Pancreas (tissue), 10 donors: ENCODE data around the gene KIFC3. TPM values are rescaled to one million over a fixed set of nuclear protein-coding genes. Genes with fewer than 3 reads are reported as not detected.

Experiments
- ATAC-seq, 4 donors: fragments of 200-7000 bp; cut with Tn5 transposase; one replicate each; pipeline versions ENCODE4 v1.8.0 to v1.9.1; 2020; ENCODE audit warnings: mild to moderate bottlenecking in 4 of 4, moderate library complexity in 4 of 4
- DNase-seq, 6 donors: peaks; one replicate each; pipeline ENCODE4 v3.0.0-alpha.2; 2020
- FAIRE-seq: peaks from 2 replicates; lab custom pipeline; 2012; peaks lifted over from hg19 to GRCh38; lab: Jason Lieb, UNC
- H3K27ac ChIP-seq, 4 donors: fragments of 200-600 bp; sonication (generic); 1 replicate in 3 of 4; 2 replicates in 1 of 4; pipeline versions ENCODE4 v1.5.0 to v1.8.0; 2020
- H3K27me3 ChIP-seq, 4 donors: fragments of 200-600 bp; one replicate each; pipeline ENCODE4 v1.8.0; 2021
- H3K36me3 ChIP-seq, 3 donors: fragments of 200-600 bp; sonication (generic) in 1 of 3; one replicate each; pipeline versions ENCODE4 v1.5.0 to v1.8.0; 2020 to 2021
- H3K4me1 ChIP-seq, 3 donors: fragments of 200-600 bp; one replicate each; pipeline ENCODE4 v1.8.0; 2021
- H3K4me3 ChIP-seq, 4 donors: fragments of 200-600 bp; sonication (generic) in 2 of 4; one replicate each; pipeline versions ENCODE4 v1.5.0 to v1.8.0; 2020 to 2021
- H3K9me3 ChIP-seq, 4 donors: fragments of 200-600 bp; one replicate each; pipeline ENCODE4 v1.8.0; 2021
- WGBS, 2 donors: extraction: QIAGEN DNeasy Blood & Tissue Kit; methylation state at CpG; one replicate each; pipeline ENCODE4 v1.1.7; 2013; 5-methylcytosine and 5-hydroxymethylcytosine counted together
- intact Hi-C, 3 donors: fragments of 100-400 bp; cut with DNase I; formaldehyde crosslinking; loops; one replicate each; pipeline versions ENCODE4 v1.11.1 to v1.14.2; 2022
- polyA plus RNA-seq, 2 donors: library from polyadenylated mRNA; stranded (reverse); fragments of 200-250 nt; gene quantifications; one replicate each; pipeline ENCODE4 v1.2.3, GENCODE V29; 2013
- total RNA-seq, 6 donors: library from RNA; stranded (reverse); fragmentation: NEBNext Ultra II Directional in 4 of 6; extraction: Animal tissue kit (Norgen Biotek cat#: 25700) in 4 of 6; gene quantifications; one replicate each; pipeline versions ENCODE4 v1.2.1 to v1.2.4, GENCODE V29; 2021 to 2023
- TF ChIP-seq, protein P1 (sequence below), 4 donors: fragments of 200-600 bp; sonication (generic) in 3 of 4; IDR thresholded peaks; one replicate each; pipeline versions ENCODE4 v1.5.0 to v1.8.0; 2021; ENCODE audit warnings: antibody characterized with exemption in 4 of 4
- donor health status: healthy with polysubstance abuse.
- donor health status: DM: no; HTN: no; CAD: no; lungs with moderate emphysema.
- donor health status: DM: no; HTN: no; CAD: no.
- donor health status: control.
- donor health status: control.
- donor health status: Bipolar disorder and iron deficiency.
- donor health status: DM: yes; HTN: yes; CAD: no.
- donor health status: DM: no; HTN: no; CAD: no.
- donor health status: DM: no; HTN: no; CAD: no.
- donor health status: DM: yes; HTN: yes; CAD: no.

Gene KIFC3
- total and polyA plus RNA-seq, 8 donors: 33.8 to 284 (median 61.1) TPM

DNA sequence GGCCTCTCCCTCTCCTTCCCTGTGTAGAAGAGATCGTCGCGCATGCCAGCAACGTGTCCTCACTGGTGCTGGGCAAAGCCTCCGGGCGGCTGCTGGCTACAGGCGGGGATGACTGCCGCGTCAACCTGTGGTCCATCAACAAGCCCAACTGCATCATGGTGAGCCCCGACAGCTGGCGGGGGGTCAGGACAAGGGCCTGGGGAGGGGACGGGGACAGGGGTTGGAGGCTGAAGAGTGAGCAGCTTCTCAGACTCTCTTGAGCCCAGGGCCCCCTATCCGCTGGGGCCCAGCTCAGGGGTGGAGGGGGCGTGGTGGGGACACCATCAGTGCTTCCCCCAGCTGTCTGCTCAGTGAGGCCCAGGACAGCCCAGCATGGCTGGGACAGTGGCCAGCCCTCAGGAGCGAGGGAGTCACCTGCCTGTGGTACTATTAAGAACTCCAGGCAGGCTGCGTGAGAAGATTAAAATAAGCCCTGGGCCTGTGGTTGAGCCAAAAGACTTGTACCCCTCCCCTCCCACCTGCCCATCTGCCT is 60.6 kb downstream of the KIFC3 start:
- FAIRE-seq (no peak), ATAC-seq (no peak)
- intact Hi-C loops: no loop called here

DNA sequence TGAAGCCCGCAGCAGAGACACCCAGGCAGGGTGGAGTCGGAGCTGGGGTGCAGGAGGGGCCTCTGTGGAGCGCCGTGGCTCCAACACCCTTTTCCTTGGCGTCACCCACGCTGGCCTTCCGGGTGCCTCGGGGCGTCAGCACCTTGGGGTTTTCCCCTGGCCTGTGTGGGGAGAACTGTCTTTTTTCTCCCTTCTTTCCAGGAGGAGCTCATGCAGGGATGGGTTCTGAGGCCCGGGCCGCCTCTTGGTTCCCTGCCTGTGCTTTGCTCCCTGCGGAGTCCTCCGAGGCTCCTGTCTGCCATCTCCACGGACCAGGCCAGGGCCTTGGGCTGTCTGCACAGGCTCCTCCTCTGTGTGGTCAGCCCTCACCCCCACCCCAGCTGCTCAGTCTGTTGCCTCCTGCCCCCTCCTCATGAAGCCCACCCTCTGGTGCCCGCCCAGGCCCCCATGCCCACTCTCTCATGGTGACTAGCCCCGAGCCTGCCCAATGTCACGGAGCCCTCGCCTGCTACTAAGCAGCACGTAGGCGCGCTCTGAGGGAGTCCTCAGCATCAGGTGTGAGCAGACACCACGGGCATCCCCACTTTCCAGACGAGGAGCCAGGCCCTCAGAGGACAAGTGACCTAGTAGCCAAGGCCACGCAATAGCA is 61.7 kb downstream of the KIFC3 start:
- ATAC-seq: no peak
- H3K9me3 ChIP-seq: no peaks in the 10 kb centered on the region
- H3K4me3 ChIP-seq: no peak overlapping the region
- TF ChIP-seq, protein P1, sequence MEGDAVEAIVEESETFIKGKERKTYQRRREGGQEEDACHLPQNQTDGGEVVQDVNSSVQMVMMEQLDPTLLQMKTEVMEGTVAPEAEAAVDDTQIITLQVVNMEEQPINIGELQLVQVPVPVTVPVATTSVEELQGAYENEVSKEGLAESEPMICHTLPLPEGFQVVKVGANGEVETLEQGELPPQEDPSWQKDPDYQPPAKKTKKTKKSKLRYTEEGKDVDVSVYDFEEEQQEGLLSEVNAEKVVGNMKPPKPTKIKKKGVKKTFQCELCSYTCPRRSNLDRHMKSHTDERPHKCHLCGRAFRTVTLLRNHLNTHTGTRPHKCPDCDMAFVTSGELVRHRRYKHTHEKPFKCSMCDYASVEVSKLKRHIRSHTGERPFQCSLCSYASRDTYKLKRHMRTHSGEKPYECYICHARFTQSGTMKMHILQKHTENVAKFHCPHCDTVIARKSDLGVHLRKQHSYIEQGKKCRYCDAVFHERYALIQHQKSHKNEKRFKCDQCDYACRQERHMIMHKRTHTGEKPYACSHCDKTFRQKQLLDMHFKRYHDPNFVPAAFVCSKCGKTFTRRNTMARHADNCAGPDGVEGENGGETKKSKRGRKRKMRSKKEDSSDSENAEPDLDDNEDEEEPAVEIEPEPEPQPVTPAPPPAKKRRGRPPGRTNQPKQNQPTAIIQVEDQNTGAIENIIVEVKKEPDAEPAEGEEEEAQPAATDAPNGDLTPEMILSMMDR (IDR thresholded peaks at IDR 0.05): no peak
- H3K27ac ChIP-seq: no peak overlapping the region
- peaks cover 0 to 11% (median 0%) of the 10 kb centered on the region in 3 donors for H3K4me1 ChIP-seq
- peak in 2 of 6 donors; percentile 23 to 69 for DNase-seq
- H3K27me3 ChIP-seq: no peaks in the 10 kb centered on the region
- intact Hi-C loops: no loop called here
- H3K36me3 ChIP-seq: peaks cover 0 to 3% (median 0%) of the 10 kb centered on the region in 3 donors
- 89 to 95% methylated on average over 24 of the region's 24 CpGs for WGBS, 2 donors
- FAIRE-seq: no peak

More for the DNA sequence above, 60.6 kb downstream of the KIFC3 start:
- Histone ChIP-seq H3K36me3 (peaks cover 0 to 3% (median 0%) of the 10 kb centered on the region in 3 donors), H3K27me3 (no peaks in the 10 kb centered on the region), H3K27ac (no peak overlapping the region), H3K9me3 (no peaks in the 10 kb centered on the region), H3K4me3 (no peak overlapping the region), H3K4me1 (peaks cover 0 to 6% (median 0%) of the 10 kb centered on the region in 3 donors)
- TF ChIP-seq, protein P1 (IDR thresholded peaks at IDR 0.05): no peak
- WGBS, 2 donors: 93 to 95% methylated on average over 14 to 16 of the region's 16 CpGs
- peak in 3 of 6 donors; percentile 16 to 65 (median 55) for DNase-seq

DNA sequence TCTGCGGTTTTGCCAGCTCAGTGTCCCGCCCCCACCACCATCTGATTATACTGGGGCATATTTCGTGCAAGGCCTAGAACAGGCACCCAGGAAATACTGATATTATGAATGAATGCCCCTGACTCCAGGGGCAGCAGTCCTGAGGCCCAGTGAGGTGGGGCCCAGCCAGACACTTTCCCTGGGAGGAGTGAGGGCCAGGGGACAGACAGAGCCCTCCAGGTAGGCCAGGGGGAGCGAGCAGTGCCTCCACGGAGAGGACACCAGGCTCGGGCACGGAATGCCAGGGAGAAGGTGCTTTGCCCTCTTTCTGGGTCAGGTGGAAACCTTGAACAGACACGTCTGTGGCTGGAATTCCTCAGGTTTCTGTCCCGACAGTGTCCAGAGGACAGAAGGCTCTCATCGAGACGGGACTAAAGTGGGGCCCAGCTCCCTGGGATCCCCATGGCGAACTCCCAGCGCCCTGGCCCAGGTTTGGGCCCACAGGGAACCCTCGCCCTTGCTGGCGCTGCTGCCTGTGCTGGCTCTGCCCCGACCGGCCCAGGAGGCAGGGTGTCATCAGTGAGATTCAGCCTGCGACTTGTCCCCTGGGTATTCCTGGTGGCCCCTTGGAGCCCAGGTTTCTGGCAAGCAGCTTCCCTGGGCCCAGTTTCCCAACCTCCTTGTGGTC is 62.4 kb downstream of the KIFC3 start:
- ATAC-seq (no peak), DNase-seq (peak in 2 of 6 donors; percentile 52 to 59), FAIRE-seq (no peak)
- peaks cover 0 to 11% (median 0%) of the 10 kb centered on the region in 3 donors for H3K4me1 ChIP-seq
- 92 to 94% methylated on average over 18 of the region's 18 CpGs for WGBS, 2 donors
- peaks cover 0 to 3% (median 0%) of the 10 kb centered on the region in 3 donors for H3K36me3 ChIP-seq
- no peaks in the 10 kb centered on the region for H3K27me3 ChIP-seq
- H3K9me3 ChIP-seq: no peaks in the 10 kb centered on the region
- intact Hi-C loops: no loop called here
- TF ChIP-seq, protein P1 (IDR thresholded peaks at IDR 0.05): no peak
- no peak overlapping the region for H3K4me3 ChIP-seq
- H3K27ac ChIP-seq: no peak overlapping the region

DNA sequence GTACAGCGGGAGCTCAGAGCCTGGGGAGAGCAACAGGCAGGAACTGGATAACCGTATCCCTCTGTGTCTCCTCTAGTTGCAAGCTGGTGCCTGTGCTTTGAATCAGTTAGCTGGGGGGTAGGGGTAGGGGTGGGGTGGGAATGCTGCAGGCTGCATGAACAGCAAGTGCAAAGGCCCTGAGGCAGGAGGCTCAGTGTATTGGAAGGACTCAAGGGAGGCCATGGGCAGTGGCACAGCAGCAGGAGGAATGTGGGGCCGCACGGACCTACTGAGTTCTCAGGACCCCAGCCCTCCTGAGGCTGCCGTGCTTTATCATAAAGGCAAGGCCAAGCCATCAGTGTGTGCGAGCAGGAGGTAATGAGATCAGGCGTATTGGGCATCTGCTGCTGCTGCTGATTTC is 63.4 kb downstream of the KIFC3 start:
- WGBS, 2 donors: 92 to 95% methylated on average over 7 of the region's 7 CpGs
- intact Hi-C loops: no loop called here
- H3K9me3 ChIP-seq: no peaks in the 10 kb centered on the region
- no peak overlapping the region for H3K4me3 ChIP-seq
- H3K27me3 ChIP-seq: no peaks in the 10 kb centered on the region
- FAIRE-seq (no peak), ATAC-seq (no peak), DNase-seq (no peak)
- H3K36me3 ChIP-seq: peaks cover 0 to 3% (median 0%) of the 10 kb centered on the region in 3 donors
- TF ChIP-seq, protein P1 (IDR thresholded peaks at IDR 0.05): no peak
- H3K4me1 ChIP-seq: peaks cover 0 to 14% (median 2%) of the 10 kb centered on the region in 3 donors
- H3K27ac ChIP-seq: no peak overlapping the region
